Astrocyte (in vitro differentiated cells and primary cell): ENCODE measurements around the gene ORM1. TPM values are rescaled to one million over a fixed set of nuclear protein-coding genes. Genes with fewer than 3 reads are reported as not detected.

Experiments
- DNase-seq: peaks from one replicate; pipeline ENCODE4 v3.0.0-alpha.2; 2010; ENCODE audit warnings: low read depth
- FAIRE-seq: peaks from 2 replicates; lab custom pipeline; 2011; peaks lifted over from hg19 to GRCh38; lab: Jason Lieb, UNC
- H2AFZ ChIP-seq: 2 replicates; pipeline ENCODE4 v1.6.0; 2012; ENCODE audit warnings: low read depth, low read length, inconsistent platforms
- H3K27ac ChIP-seq: 2 replicates; pipeline ENCODE4 v1.5.1; 2011; ENCODE audit warnings: low read depth, low read length, inconsistent platforms
- H3K27me3 ChIP-seq: 2 replicates; pipeline ENCODE4 v1.6.0; 2011; ENCODE audit warnings: low read length, inconsistent platforms; ENCODE audit not compliant: insufficient read depth
- H3K36me3 ChIP-seq: 2 replicates; pipeline ENCODE4 v1.5.1; 2011; ENCODE audit warnings: low read length, inconsistent platforms; ENCODE audit not compliant: insufficient read depth
- H3K4me1 ChIP-seq: 2 replicates; pipeline ENCODE4 v1.5.1; 2011; ENCODE audit warnings: low read length, inconsistent platforms; ENCODE audit not compliant: insufficient read depth
- H3K4me2 ChIP-seq: 2 replicates; pipeline ENCODE4 v1.6.0; 2012; ENCODE audit warnings: low read length, inconsistent platforms
- H3K4me3 ChIP-seq: 2 replicates; pipeline ENCODE4 v1.5.1; 2011; ENCODE audit warnings: low read depth, mild to moderate bottlenecking, low read length, inconsistent platforms; ENCODE audit not compliant: insufficient read depth
- H3K79me2 ChIP-seq: 2 replicates; pipeline ENCODE4 v1.6.0; 2012; ENCODE audit warnings: mild to moderate bottlenecking, low read length, inconsistent platforms; ENCODE audit not compliant: insufficient read depth
- H3K9ac ChIP-seq: 2 replicates; pipeline ENCODE4 v1.6.0; 2012; ENCODE audit warnings: mild to moderate bottlenecking, low read length, inconsistent platforms
- H3K9me3 ChIP-seq: 2 replicates; pipeline ENCODE4 v1.5.1; 2012; ENCODE audit warnings: low read depth, mild to moderate bottlenecking, low read length, inconsistent platforms; ENCODE audit not compliant: insufficient read depth
- H4K20me1 ChIP-seq: 2 replicates; pipeline ENCODE4 v1.6.0; 2012; ENCODE audit warnings: low read length, inconsistent platforms; ENCODE audit not compliant: insufficient read depth
- H3K27ac Mint-ChIP-seq: one replicate; pipeline ENCODE4 v1.8.0; 2021; ENCODE audit warnings: mild to moderate bottlenecking, mixed read lengths; ENCODE audit not compliant: unreplicated experiment
- H3K27me3 Mint-ChIP-seq: one replicate; pipeline ENCODE4 v1.8.0; 2021; ENCODE audit warnings: low read depth, mixed read lengths; ENCODE audit not compliant: unreplicated experiment
- H3K36me3 Mint-ChIP-seq: one replicate; pipeline ENCODE4 v1.8.0; 2021; ENCODE audit warnings: low read depth, mixed read lengths; ENCODE audit not compliant: unreplicated experiment
- H3K4me1 Mint-ChIP-seq: one replicate; pipeline ENCODE4 v1.8.0; 2021; ENCODE audit warnings: low read depth, mixed read lengths; ENCODE audit not compliant: unreplicated experiment
- H3K4me3 Mint-ChIP-seq: one replicate; pipeline ENCODE4 v1.8.0; 2021; ENCODE audit warnings: mild to moderate bottlenecking, moderate library complexity, mixed read lengths; ENCODE audit not compliant: unreplicated experiment
- H3K9me3 Mint-ChIP-seq: one replicate; pipeline ENCODE4 v1.8.0; 2021; ENCODE audit warnings: mild to moderate bottlenecking, mixed read lengths; ENCODE audit not compliant: unreplicated experiment
- EZH2 ChIP-seq: IDR thresholded peaks from 2 replicates; pipeline ENCODE4 v1.6.1; 2012; ENCODE audit warnings: mild to moderate bottlenecking, low read length, inconsistent platforms; ENCODE audit not compliant: insufficient read depth
- total RNA-seq: library from RNA; stranded (reverse); gene quantifications from 2 replicates; pipeline ENCODE4 v1.2.1, GENCODE V29; 2021
- TF ChIP-seq, protein P1 (sequence below): IDR thresholded peaks from 2 replicates; pipeline ENCODE4 v1.5.1; 2011; ENCODE audit warnings: low read depth, mild to moderate bottlenecking, inconsistent platforms, low read length, moderate library complexity; ENCODE audit not compliant: insufficient read depth

The ORM1 gene
- total RNA-seq, 1 donor from 2014 or later = not detected

- Histone ChIP-seq H2AFZ (no peak overlapping the region), H3K4me2 (no peak overlapping the region), H3K27me3 (no peaks in the 10 kb centered on the region), H3K27ac (no peak overlapping the region), H3K9me3 (no peaks in the 10 kb centered on the region), H4K20me1 (no peaks in the 10 kb centered on the region), H3K79me2 (no peaks in the 10 kb centered on the region), H3K4me1 (no peaks in the 10 kb centered on the region), H3K4me3 (no peak overlapping the region), H3K9ac (no peak overlapping the region), H3K36me3 (no peaks in the 10 kb centered on the region)
- H3K9me3 Mint-ChIP-seq = peaks cover 5% of the 10 kb centered on the region
- DNase-seq (no peak), FAIRE-seq (no peak)
- peaks cover under 1% of the 10 kb centered on the region for H3K4me1 Mint-ChIP-seq
- H3K36me3 Mint-ChIP-seq = peaks cover 24% of the 10 kb centered on the region
- H3K27me3 Mint-ChIP-seq = peaks cover 2% of the 10 kb centered on the region
- H3K4me3 Mint-ChIP-seq = no peak overlapping the region
- TF ChIP-seq, protein P1, sequence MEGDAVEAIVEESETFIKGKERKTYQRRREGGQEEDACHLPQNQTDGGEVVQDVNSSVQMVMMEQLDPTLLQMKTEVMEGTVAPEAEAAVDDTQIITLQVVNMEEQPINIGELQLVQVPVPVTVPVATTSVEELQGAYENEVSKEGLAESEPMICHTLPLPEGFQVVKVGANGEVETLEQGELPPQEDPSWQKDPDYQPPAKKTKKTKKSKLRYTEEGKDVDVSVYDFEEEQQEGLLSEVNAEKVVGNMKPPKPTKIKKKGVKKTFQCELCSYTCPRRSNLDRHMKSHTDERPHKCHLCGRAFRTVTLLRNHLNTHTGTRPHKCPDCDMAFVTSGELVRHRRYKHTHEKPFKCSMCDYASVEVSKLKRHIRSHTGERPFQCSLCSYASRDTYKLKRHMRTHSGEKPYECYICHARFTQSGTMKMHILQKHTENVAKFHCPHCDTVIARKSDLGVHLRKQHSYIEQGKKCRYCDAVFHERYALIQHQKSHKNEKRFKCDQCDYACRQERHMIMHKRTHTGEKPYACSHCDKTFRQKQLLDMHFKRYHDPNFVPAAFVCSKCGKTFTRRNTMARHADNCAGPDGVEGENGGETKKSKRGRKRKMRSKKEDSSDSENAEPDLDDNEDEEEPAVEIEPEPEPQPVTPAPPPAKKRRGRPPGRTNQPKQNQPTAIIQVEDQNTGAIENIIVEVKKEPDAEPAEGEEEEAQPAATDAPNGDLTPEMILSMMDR = no peak
- no peak for TF ChIP-seq EZH2
- H3K27ac Mint-ChIP-seq = no peak overlapping the region
Observed at GRCh38 chr9:114310471-114311450, 12.1 kb upstream of the ORM1 start.

GRCh38 chr9:114311571-114312512, 11.1 kb upstream of the ORM1 start:
- peaks cover 5% of the 10 kb centered on the region for H3K9me3 Mint-ChIP-seq
- peaks cover 21% of the 10 kb centered on the region for H3K36me3 Mint-ChIP-seq

More at GRCh38 chr9:114311571-114312512, 11.1 kb upstream of the ORM1 start:
- no peak overlapping the region for H2AFZ ChIP-seq
- H3K27me3 ChIP-seq = no peaks in the 10 kb centered on the region
- no peak overlapping the region for H3K9ac ChIP-seq
- no peak overlapping the region for H3K27ac ChIP-seq
- H3K36me3 ChIP-seq = no peaks in the 10 kb centered on the region
- Mint-ChIP-seq H3K4me3 (no peak overlapping the region), H3K27ac (no peak overlapping the region), H3K27me3 (peaks cover 2% of the 10 kb centered on the region), H3K4me1 (no peaks in the 10 kb centered on the region)
- H3K4me1 ChIP-seq = peaks cover 2% of the 10 kb centered on the region
- no peak for DNase-seq
- H3K79me2 ChIP-seq = no peaks in the 10 kb centered on the region
- H3K9me3 ChIP-seq = no peaks in the 10 kb centered on the region
- no peak overlapping the region for H3K4me2 ChIP-seq
- H3K4me3 ChIP-seq = no peak overlapping the region
- H4K20me1 ChIP-seq = no peaks in the 10 kb centered on the region
- FAIRE-seq = no peak
- TF ChIP-seq EZH2 = no peak
- TF ChIP-seq, protein P1 = no peak
